ENCODE measurements around the gene TLCD3B.
A peak's percentile ranks its signal among the peaks of the same experiment; 100 is the strongest.

The TLCD3B gene

DNA sequence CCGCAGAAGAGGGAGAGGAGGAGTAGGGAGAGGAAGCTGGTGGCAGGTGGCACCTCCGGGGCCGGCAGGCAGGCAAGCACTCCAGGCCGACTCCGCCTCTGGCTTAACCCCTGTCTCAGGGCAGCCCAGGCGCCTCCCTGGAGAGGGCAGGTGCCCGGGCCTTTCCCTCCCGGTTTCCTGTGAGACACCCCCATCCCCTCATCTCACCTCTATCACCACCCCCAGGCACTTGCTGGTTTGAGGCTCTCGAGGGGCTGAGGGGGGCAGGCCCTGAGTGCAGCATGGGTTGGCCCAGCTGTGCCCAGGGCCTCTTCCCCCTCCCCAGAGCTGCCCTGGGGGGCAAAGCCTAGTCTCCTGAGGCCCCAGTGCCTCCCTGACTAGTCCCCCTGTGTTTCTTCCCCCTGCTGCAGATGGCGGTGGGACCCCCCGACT, 26.2 kb downstream of the TLCD3B start:
- DNase-seq (ENCODE audit: low read depth) = no peak

GRCh38 chr16:30004424-30004776, 26.7 kb downstream of the TLCD3B start:
- no peak for DNase-seq (ENCODE audit: low read depth)

DNA sequence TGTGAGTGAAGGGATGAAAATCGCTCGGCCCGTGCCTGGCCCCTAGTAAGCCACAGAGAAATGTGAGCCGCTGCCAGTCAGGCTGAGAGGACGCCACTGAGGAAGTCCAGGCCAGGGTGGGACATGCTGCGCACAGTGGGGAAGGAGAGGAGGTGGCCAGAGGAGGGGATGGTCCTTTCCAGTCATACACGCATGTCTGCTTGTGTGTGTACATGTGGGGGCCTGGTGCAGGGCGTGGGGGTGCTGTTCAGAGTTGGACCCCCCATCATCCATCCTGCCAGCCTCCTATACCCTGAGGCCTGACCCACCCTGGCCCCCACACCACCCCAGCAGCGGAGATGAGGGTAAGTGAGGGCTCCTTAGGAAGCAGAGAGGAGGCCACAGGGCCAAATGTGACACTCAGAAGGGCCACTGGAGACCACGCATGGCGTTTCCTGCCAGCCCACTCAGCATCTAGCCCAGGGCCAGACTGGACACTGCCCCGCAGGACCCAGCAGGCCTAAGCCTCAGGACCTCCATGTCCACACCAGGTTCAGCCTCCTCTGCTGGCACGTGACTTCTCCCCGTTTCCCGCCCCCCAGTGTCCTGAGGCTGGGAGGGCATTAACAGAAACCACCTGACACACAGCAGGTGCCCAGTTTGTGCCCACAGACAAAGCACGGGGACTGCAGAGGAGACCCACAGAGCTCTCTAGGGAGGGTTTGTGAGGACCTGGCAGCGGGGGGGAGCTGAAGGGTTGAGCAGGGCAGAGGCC, 27.2 kb downstream of the TLCD3B start:
- no peak for DNase-seq (ENCODE audit: low read depth)

DNA sequence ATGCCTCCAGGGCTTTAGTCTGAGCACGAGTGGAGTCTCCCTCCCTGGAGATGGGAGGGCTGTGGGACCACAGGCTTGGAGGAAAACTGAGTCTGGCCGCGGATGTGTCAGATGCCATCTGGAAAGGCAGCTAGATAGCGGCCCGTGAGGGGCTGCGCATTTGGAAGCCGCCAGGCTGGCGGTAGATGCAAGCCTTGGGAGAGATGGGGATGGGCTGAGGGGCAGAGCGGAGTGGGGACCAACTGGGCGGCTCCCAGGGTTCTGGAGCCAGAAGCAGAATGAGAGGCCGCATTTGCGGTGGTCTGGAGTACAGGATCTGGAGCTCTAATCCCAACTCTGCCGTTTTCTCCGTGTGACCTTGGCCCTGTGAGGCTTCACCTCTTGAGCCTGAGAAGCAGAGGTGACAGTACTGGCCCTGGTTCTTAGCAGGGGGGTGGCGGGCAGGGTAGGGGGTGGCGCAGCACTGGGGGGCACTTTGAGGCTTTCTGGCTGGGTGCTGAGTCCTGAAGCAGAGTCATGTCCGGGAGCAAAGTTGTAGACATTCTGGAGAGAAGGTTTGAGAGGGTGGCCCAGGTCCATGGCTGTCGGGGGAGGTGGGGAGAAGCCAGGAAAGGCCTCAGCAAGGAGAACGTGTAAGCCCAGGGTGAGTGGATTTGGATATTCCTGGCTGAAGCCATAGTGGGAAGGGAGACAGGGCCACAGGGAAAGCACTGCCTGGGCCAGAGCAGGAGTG, 28.3 kb downstream of the TLCD3B start:
- DNase-seq (ENCODE audit: low read depth) = no peak

- DNase-seq (ENCODE audit: low read depth) = no peak
Observed at GRCh38 chr16:30000735-30001631, 30.1 kb downstream of the TLCD3B start.

GRCh38 chr16:29999605-30000004, 31.5 kb downstream of the TLCD3B start:
- DNase-seq (ENCODE audit: low read depth) = no peak

DNA sequence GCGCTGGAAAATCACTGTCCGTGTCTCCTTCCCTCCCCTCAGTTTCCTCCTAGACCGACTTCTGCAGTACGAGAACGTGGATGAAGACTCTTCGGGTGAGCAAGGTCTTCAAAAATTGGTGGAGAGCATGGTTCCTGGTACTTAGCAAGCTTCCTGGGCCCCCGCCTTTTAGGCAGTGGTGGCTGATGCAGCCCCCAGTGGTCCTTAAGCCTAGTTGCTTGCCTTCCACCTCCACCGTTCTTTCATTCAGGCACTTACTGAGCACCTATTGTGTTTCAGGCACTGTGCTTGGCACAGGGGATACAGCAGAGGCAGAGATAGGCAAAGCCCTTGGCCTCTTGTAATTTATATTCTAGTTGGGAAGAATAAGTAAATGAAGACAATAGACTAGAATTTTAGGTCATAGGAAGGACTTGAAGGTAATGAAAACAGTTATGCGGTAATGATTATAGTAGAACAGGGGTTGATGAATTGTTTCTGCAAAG, 34.3 kb downstream of the TLCD3B start:
- DNase-seq (ENCODE audit: low read depth) = no peak

DNA sequence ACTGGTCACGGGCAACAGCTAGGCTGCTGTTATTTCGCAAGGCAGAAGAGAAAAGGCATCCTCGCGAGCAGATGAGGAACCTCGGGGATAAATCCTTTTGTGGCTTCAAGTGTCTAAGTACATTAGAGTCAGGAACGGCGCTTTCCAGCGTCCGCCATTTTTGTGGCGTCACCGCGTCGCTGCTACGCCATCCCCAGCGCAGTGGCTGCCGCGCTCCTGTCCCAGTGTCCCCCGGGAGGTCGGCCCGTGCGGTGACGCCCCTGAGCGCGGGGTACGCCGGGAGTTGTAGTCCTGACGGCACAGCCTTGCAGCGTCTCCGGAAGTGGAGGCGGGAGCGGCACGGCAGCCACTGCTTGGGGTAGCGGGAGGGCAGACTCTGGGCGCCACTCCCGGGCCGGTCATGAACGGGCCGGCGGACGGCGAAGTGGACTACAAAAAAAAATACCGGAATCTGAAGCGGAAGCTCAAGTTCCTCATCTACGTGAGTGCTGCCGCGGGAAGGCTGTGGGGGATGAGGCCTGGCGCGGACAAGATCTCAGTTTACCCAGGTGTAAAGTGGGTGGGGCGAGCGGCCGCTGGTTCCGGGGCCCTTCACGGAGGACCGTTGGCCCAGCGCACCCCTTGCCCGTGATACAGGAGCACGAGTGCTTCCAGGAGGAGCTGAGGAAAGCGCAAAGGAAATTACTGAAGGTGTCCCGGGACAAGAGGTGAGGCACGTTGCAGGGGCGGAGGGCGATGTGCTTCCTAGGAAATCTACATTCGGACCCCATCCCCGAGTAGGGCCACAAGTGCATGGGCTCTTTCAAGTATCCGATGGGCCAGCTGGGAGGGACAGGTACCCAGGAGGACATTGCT, 34.9 kb downstream of the TLCD3B start, which contains the start of gene INO80E:
TSS of gene INO80E (plus strand) at position 331 of the 855 bp plus-strand sequence. CDS start at position 401, 70 bp downstream.
- peak; percentile 90 for DNase-seq (ENCODE audit: low read depth)

GRCh38 chr16:29995324-29995910, 35.7 kb downstream of the TLCD3B start, which contains the start of gene HIRIP3:
Gene HIRIP3, minus strand, starts transcription at chr16:29995617. Its CDS starts 12 bp downstream, at chr16:29995605.
- DNase-seq (ENCODE audit: low read depth) = no peak

DNA sequence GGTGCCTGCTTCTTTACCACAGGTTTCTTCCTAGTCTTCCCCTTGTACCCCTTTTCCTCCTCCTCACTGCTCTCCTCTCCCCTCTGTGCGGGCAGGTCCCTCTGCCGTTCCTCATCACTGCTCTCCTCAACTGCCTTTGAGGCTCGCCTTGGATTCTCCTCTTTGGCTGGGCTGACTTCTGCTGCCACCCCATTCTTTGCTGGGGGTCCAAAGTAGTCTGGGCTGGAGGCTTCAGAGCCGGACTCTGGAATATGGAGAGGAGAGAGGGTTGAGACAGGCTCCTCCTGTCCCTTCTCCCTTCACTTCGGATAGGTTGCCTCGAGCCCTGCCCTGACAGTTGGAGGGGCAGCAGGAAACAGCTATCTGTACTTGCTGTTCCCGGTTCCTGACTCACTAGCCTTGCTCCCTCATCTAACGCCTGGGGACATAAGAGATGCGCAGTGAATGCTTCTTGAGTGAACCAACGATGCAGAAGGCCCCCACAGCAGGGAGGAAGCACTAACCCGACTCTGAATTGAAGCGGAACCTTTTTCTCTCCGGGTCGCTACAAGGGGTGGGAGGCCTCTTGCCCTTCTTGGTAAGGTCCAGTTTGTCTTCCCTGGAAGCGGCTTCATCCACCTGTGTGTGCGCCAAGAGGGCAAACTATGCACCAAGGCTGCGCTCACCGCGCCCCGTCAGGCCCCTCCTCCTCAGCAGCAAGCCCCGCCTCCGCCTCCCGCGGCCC, 36.3 kb downstream of the TLCD3B start:
- no peak for DNase-seq (ENCODE audit: low read depth)

- DNase-seq (ENCODE audit: low read depth) = no peak
Observed at GRCh38 chr16:29993903-29994599, 37.0 kb downstream of the TLCD3B start.

GRCh38 chr16:29993191-29993902, 37.7 kb downstream of the TLCD3B start:
- DNase-seq (ENCODE audit: low read depth) = no peak

DNA sequence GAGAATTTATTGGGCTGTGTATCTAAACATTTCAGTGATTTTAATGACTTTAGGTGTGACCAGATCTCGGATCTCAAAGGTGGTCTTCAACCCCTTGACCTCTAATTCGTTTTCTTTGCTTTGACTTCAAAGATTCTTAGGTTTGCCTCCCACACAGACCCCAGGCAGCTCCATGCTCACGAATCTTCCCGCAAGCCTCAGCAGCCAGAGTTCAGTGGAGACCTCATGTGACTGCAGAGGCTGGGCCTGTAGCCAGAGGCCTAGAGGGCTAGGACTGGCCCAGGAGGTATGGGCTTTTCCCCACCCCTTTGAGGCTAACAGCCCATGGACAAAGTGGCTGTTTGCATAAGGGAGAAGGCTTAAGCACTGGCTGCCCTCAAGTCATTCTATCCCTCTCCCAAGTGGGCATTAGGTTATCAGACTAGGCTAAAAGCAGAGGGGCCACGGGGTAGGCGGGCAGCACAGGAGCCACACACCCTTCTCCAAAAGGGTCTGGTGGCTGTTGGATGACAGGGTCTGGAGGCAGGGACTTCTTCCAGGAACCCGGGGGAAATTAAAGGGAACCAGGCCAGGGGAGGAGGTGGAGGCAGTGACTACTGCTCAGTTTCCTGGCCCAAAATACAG, 38.6 kb downstream of the TLCD3B start:
- no peak for DNase-seq (ENCODE audit: low read depth)

DNA sequence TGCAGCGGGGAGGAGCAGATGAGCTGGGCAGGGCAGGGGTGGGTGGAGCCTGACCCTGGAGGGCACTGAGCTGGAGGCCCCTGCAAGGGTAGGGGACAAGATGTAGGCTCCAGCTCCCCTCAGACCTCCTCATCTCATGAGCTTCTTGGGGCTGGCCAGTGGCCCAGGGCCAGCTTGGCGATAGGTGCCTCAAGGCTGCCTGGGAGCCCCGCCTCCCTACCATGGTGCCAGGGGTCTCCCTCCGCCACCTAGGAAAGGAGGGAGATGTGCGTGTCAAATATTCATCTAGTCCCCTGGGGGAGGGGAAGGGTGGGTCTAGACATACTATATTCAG, 39.5 kb downstream of the TLCD3B start:
- DNase-seq (ENCODE audit: low read depth) = no peak

- no peak for DNase-seq (ENCODE audit: low read depth)
Observed at GRCh38 chr16:29990883-29991570, 40.0 kb downstream of the TLCD3B start.

GRCh38 chr16:29990034-29990433, 41.0 kb downstream of the TLCD3B start:
- DNase-seq (ENCODE audit: low read depth) = no peak

- DNase-seq (ENCODE audit: low read depth) = no peak
Observed at GRCh38 chr16:29989111-29989858, 41.8 kb downstream of the TLCD3B start.

Measured in CMK (cell line).